Adrenal gland (tissue), 12 donors: ENCODE data around the gene PRKCH. TPM values are rescaled to one million over a fixed set of nuclear protein-coding genes. Genes with fewer than 3 reads are reported as not detected.

ENCODE experiments used
- DNase-seq, 7 donors: peaks; one replicate each; pipeline ENCODE4 v3.0.0-alpha.2; 2019 to 2020
- H3K27ac ChIP-seq, 5 donors: fragments of 200-600 bp; sonication (generic) in 4 of 5; 1 replicate in 3 of 5; 2 replicates in 2 of 5; pipeline versions ENCODE4 v1.5.1 to v1.8.0; 2016 to 2020; ENCODE audit warnings: mild to moderate bottlenecking in 1 of 5
- H3K27me3 ChIP-seq: fragments of 200-600 bp; 2 replicates; pipeline ENCODE4 v1.8.0; 2021
- H3K36me3 ChIP-seq, 2 donors: fragments of 200-600 bp; replicated peaks in 1 of 2; 1 replicate in 1 of 2; 2 replicates in 1 of 2; pipeline versions ENCODE4 v1.5.1 to v1.8.0; 2018 to 2022
- H3K4me1 ChIP-seq, 2 donors: fragments of 200-600 bp; replicated peaks in 1 of 2; 1 replicate in 1 of 2; 2 replicates in 1 of 2; pipeline versions ENCODE4 v1.5.1 to v1.8.0; 2018 to 2021
- H3K4me3 ChIP-seq, 4 donors: fragments of 200-600 bp; sonication (generic) in 3 of 4; one replicate each; pipeline ENCODE4 v1.5.1; 2016 to 2018
- H3K9me3 ChIP-seq, 3 donors: fragments of 200-600 bp; sonication (generic) in 1 of 3; replicated peaks in 1 of 3; 1 replicate in 2 of 3; 2 replicates in 1 of 3; pipeline versions ENCODE4 v1.5.1 to v1.8.0; 2016 to 2021
- POLR2A ChIP-seq, 2 donors: fragments of 450-650 bp; IDR thresholded peaks; one replicate each; pipeline ENCODE4 v1.6.1; 2017; ENCODE audit warnings: antibody characterized with exemption in 2 of 2, mild to moderate bottlenecking in 2 of 2, moderate library complexity in 1 of 2
- WGBS, 4 donors: extraction: QIAGEN DNeasy Blood & Tissue Kit in 2 of 4; methylation state at CpG; one replicate each; pipeline versions ENCODE4 v1.1.5 to v1.1.7; 2013 to 2017; 5-methylcytosine and 5-hydroxymethylcytosine counted together
- intact Hi-C, 2 donors: fragments of 100-400 bp; cut with DNase I; formaldehyde crosslinking; loops; one replicate each; pipeline versions ENCODE4 v1.14.1 to v1.15.0; 2022 to 2023
- polyA plus RNA-seq, 3 donors: library from polyadenylated mRNA; stranded (reverse); fragments of 200-250 nt in 2 of 3; fragments of 350-450 nt in 1 of 3; fragmentation: Illumina TruSeq in 1 of 3; extraction: RNeasy Lipid Tissue Mini Kit (QIAGEN cat#74804) in 1 of 3; gene quantifications; one replicate each; pipeline ENCODE4 v1.2.3, GENCODE V29; 2013 to 2014
- total RNA-seq, 9 donors: library from RNA; depleted of rRNA in 4 of 9; stranded (reverse); fragments of >200 nt in 4 of 9; fragments of 120-200 nt in 1 of 9; fragmentation: NEBNext Ultra II Directional in 1 of 9; extraction: Animal tissue kit (Norgen Biotek cat#: 25700) in 1 of 9; gene quantifications; one replicate each; pipeline versions ENCODE4 v1.1.0 to v1.2.4, GENCODE V29; 2013 to 2023
- TF ChIP-seq, protein P1 (sequence below), 6 experiments: fragments of 450-650 bp in 4 of 6; fragments of 200-600 bp in 2 of 6; sonication (generic) in 1 of 6; IDR thresholded peaks; 1 replicate in 5 of 6; 2 replicates in 1 of 6; pipeline versions ENCODE4 v1.5.1 to v1.8.0; 2016 to 2021; ENCODE audit warnings: antibody characterized with exemption in 6 of 6, mild to moderate bottlenecking in 2 of 6, moderate library complexity in 1 of 6
- donor health status: healthy with polysubstance abuse.
- donor health status: Bipolar disorder and iron deficiency.
- donor health status: DM: yes; HTN: yes; CAD: no.
- donor health status: DM: no; HTN: no; CAD: no.
- donor health status: DM: no; HTN: no; CAD: no.
- donor health status: DM: yes; HTN: yes; CAD: no.

Gene PRKCH
- total and polyA plus RNA-seq, 12 donors: 7.8 to 28.1 (median 17.0) TPM

DNA sequence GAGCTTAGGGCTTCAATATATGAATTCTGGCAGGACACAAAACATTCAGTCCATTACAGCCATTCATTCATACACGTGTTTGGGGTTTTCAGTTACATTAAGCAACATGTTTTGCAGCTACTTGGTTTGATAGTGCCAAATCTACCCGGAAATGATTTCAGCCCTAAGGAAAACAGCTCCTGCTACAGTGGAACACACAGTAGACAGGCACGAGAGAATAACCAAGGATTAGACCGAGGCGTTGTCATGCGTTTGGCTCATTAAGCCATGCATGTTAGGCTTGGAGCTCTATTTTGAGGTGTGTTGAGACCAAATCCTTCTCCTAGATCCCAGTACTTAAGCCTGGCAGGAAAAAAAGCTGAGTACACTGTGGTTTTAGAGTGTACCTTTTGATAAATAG, 177.4 kb downstream of the PRKCH start:
- H3K27ac ChIP-seq: peak overlapping the region in 1 of 5 donors; percentile 20
- intact Hi-C loops: no loop called here
- TF ChIP-seq POLR2A (IDR thresholded peaks at IDR 0.05): no peak
- TF ChIP-seq, protein P1, sequence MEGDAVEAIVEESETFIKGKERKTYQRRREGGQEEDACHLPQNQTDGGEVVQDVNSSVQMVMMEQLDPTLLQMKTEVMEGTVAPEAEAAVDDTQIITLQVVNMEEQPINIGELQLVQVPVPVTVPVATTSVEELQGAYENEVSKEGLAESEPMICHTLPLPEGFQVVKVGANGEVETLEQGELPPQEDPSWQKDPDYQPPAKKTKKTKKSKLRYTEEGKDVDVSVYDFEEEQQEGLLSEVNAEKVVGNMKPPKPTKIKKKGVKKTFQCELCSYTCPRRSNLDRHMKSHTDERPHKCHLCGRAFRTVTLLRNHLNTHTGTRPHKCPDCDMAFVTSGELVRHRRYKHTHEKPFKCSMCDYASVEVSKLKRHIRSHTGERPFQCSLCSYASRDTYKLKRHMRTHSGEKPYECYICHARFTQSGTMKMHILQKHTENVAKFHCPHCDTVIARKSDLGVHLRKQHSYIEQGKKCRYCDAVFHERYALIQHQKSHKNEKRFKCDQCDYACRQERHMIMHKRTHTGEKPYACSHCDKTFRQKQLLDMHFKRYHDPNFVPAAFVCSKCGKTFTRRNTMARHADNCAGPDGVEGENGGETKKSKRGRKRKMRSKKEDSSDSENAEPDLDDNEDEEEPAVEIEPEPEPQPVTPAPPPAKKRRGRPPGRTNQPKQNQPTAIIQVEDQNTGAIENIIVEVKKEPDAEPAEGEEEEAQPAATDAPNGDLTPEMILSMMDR (IDR thresholded peaks at IDR 0.05): no peak
- DNase-seq: no peak
- H3K9me3 ChIP-seq: no peaks in the 10 kb centered on the region
- no peak overlapping the region for H3K4me3 ChIP-seq
- no peaks in the 10 kb centered on the region for H3K36me3 ChIP-seq
- peaks cover 4 to 7% of the 10 kb centered on the region in 2 donors for H3K4me1 ChIP-seq
- no peaks in the 10 kb centered on the region for H3K27me3 ChIP-seq
- 59 to 65% (median 65%) methylated on average over 6 of the region's 6 CpGs for WGBS, 4 donors

GRCh38 chr14:61499991-61500390, 178.6 kb downstream of the PRKCH start:
- intact Hi-C loops: no loop called here
- Histone ChIP-seq H3K4me3 (no peak overlapping the region), H3K27ac (no peak overlapping the region), H3K9me3 (no peaks in the 10 kb centered on the region), H3K4me1 (peaks cover 4 to 7% of the 10 kb centered on the region in 2 donors), H3K27me3 (no peaks in the 10 kb centered on the region), H3K36me3 (no peaks in the 10 kb centered on the region)
- DNase-seq: no peak
- 90 to 95% (median 92%) methylated on average over 7 of the region's 7 CpGs for WGBS, 4 donors
- no peak for TF ChIP-seq POLR2A (IDR thresholded peaks at IDR 0.05)
- TF ChIP-seq, protein P1 (IDR thresholded peaks at IDR 0.05): no peak

DNA sequence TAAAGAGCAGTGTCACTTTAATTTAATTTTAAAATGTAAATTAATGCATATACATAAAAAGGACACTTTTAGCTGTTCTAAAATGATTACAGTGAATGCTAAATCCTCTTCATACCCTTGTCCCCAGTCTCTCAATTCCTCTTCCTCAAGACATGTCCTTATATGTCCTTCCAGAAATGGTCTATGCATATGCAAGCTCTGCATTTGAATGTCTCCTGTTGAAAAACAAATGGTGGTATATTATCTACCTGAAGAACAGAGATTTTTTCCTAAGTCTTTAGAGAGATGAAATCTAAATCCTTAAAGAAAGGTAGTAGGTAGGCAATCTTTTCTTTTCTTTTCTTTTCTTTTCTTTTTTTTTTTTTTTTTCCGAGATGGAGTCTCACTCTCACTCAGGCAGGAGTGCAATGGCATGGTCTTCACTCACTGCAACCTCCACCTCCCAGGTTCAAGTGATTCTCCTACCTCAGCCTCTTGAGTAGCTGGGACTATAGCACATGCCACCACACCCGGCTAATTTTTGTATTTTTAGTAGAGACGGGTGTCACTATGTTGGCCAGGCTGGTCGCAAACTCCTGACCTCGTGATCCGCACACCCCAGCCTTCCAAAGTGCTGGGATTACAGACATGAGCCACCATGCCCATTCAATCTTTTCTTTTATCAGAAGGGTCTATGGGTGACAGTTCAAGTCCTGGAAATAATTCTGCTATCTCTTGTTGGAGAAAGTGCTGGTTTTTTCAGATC, 180.5 kb downstream of the PRKCH start:
- intact Hi-C loops: no loop called here
- Histone ChIP-seq H3K36me3 (no peaks in the 10 kb centered on the region), H3K4me3 (no peak overlapping the region), H3K4me1 (peaks cover 4 to 7% of the 10 kb centered on the region in 2 donors), H3K9me3 (no peaks in the 10 kb centered on the region), H3K27ac (no peak overlapping the region), H3K27me3 (no peaks in the 10 kb centered on the region)
- no peak for DNase-seq
- WGBS, 4 donors: 89 to 95% (median 92%) methylated on average over 6 of the region's 6 CpGs
- TF ChIP-seq, protein P1 (IDR thresholded peaks at IDR 0.05): no peak
- TF ChIP-seq POLR2A (IDR thresholded peaks at IDR 0.05): no peak

DNA sequence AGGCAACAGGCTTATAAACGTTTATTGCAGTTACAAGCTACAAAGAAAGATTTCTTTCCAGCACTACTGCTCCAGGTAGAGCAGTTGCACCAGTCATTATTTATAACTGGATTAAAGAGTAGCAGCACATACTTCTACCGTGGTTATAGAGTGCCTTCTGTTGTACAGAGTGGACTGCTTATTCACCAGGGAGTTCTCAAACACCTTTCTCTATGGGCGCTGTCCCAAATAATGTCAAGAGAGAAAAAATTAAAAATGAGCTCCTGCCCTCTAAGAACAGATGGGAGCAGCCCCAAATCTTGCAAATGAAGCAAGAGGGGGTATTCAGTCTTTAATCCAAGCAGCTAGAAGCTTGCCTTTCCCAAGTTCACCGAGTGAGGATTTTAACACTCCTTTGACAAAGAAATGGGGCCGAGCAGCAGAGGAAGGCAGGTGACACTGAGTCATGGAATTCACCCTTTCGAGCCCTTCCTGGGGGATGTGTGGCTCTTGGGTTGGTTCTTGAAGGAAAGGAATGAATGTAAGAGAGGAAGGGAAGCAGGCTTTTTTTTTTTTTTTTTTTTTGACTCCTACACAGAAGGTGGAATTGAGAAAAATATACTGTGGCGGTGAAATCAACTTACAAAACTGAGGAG, 181.2 kb downstream of the PRKCH start:
- H3K9me3 ChIP-seq: no peaks in the 10 kb centered on the region
- no peak overlapping the region for H3K4me3 ChIP-seq
- no peak for DNase-seq
- peaks cover 4 to 7% of the 10 kb centered on the region in 2 donors for H3K4me1 ChIP-seq
- no peak for TF ChIP-seq POLR2A (IDR thresholded peaks at IDR 0.05)
- TF ChIP-seq, protein P1 (IDR thresholded peaks at IDR 0.05): no peak
- H3K27ac ChIP-seq: no peak overlapping the region
- intact Hi-C loops: no loop called here
- 63 to 69% (median 67%) methylated on average over 7 of the region's 7 CpGs for WGBS, 4 donors
- no peaks in the 10 kb centered on the region for H3K27me3 ChIP-seq
- no peaks in the 10 kb centered on the region for H3K36me3 ChIP-seq
